Measurements from ENCODE around the gene HYI.
"Not testable (repeated sequence)": the region's sequence is repeated elsewhere in the genome, so short reads cannot be mapped to it uniquely, and the experiment has no call there.

HYI gene

GRCh38 chr1:43473463-43473862, 19.7 kb upstream of the HYI start:
- no peak for FAIRE-seq
- no peak for TF ChIP-seq CTCF (IDR thresholded peaks at IDR 0.05; ENCODE audit: insufficient read depth, missing control alignments)
- DNase-seq (ENCODE audit: insufficient read length, low spot score): no peak

GRCh38 chr1:43472463-43473151, 18.9 kb upstream of the HYI start:
- not testable (repeated sequence) for DNase-seq (ENCODE audit: insufficient read length, low spot score)
- FAIRE-seq: peak; percentile 93

GRCh38 chr1:43472087-43472462, 18.3 kb upstream of the HYI start:
- FAIRE-seq (no peak), DNase-seq (ENCODE audit: insufficient read length, low spot score) (no peak)
- TF ChIP-seq CTCF (IDR thresholded peaks at IDR 0.05; ENCODE audit: insufficient read depth, missing control alignments): no peak

GRCh38 chr1:43469932-43470331, 16.2 kb upstream of the HYI start:
- DNase-seq (ENCODE audit: insufficient read length, low spot score) (no peak), FAIRE-seq (no peak)
- TF ChIP-seq CTCF (IDR thresholded peaks at IDR 0.05; ENCODE audit: insufficient read depth, missing control alignments): no peak

- no peak for TF ChIP-seq CTCF (IDR thresholded peaks at IDR 0.05; ENCODE audit: insufficient read depth, missing control alignments)
- no peak for FAIRE-seq
- DNase-seq (ENCODE audit: insufficient read length, low spot score): no peak
Measured at GRCh38 chr1:43468414-43468813, 14.7 kb upstream of the HYI start.

GRCh38 chr1:43466403-43466802, 12.7 kb upstream of the HYI start:
- TF ChIP-seq CTCF (IDR thresholded peaks at IDR 0.05; ENCODE audit: insufficient read depth, missing control alignments): no peak
- FAIRE-seq (no peak), DNase-seq (ENCODE audit: insufficient read length, low spot score) (no peak)

- TF ChIP-seq CTCF (IDR thresholded peaks at IDR 0.05; ENCODE audit: insufficient read depth, missing control alignments): no peak
- DNase-seq (ENCODE audit: insufficient read length, low spot score): no peak
- FAIRE-seq: no peak
Measured at GRCh38 chr1:43465505-43466067, 11.9 kb upstream of the HYI start.
